Amygdala (tissue), 56 donors: ENCODE results near the gene ATG16L1.

Experiments
- DNase-seq, 56 donors: peaks; one replicate each; lab custom pipeline; 2025; lab: John Stamatoyannopoulos, UW

Gene ATG16L1

DNA sequence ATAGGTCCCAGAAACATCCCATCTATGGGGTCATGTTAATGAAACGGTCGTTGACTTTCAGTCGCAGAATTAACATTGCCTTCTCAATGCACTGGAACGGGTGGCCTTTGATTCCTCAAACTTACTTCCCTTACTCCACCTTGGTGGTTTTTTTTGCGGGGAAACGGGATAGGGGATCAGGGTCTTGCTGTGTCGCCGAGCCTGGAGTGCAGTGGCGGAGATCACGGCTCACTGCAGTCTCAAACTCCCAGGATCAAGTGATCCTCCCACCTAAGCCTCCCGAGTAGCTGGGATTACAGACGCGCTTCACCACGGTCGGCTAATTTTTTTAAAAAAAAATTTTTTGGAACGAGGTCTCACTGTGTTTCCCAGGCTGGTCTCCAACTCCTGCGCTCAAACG, 754 bp downstream of the ATG16L1 start:
- no peak for DNase-seq

DNA sequence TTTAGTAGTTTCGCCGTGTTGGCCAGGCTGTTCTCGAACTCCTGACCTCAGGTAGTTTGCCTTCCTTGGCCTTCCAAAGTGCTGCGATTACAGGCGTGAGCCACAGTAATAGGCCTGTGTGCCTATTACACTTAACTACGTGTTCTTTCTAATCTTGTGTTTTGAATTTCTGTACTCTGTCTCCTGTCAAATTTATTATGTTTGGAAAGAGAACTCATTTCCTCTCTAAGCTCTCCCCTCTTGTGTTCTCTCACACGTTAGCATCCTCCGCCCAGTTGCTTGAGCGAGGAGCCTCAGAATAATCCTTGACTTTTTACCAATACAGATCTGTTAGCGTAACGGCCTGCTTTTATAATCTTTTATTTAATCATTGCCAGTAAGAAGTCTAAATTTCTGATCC, 3.7 kb downstream of the ATG16L1 start:
- DNase-seq: no peak

DNA sequence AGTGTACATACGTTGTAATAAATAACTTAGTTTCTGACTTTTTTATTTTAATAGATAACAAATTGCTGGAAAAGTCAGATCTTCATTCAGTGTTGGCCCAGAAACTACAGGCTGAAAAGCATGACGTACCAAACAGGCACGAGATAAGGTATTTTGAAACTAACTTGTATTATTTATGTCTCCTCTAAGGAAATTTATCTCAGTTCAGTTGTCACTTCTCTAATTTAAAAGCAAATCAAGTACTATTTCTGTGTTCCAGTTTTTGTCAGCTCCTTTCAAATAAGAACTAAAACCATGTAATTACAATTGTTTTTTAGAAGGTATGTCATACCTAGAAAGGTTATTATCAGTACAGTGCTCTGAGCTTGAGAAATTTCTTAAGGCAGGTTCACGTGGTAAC, 4.6 kb downstream of the ATG16L1 start:
- no peak for DNase-seq

DNA sequence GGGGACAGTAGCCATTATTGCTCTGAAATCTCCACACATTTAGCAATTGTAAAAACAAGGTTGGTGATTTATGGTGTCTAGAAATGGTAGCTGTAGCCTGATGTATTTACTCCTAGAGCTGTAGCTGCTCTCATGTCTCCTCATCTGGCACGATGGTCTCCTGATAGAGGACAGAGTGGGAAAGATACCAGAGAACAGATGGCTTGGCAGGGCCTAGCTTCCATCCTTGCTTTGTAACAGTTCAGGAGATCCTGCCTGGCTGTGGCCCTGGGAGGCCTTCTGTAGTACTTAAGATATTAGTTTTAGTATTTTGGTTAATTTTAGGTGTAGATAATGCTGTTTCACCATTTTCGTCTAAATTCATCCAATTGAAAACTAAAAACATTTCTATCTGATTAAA, 6.7 kb downstream of the ATG16L1 start:
- DNase-seq: no peak

DNA sequence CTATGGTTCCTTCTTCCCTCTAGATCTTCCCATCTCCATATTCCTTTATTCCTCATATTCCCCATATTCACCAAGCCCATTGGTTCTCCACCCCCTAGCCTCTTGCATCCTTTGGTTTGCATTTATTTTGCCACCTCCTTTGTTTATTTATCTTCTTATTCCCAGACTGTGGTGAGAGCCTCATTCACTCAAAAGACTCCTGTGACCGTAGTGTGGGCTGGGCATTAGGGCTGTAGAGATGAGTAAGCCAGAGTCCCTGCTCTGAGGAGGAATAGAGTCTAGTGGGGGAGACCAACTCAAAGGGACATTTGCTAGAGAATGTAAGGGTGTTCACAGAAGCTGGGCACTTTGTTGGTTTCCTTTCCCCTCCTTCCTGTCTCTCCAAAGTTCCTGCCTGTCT, 8.3 kb downstream of the ATG16L1 start:
- no peak for DNase-seq

DNA sequence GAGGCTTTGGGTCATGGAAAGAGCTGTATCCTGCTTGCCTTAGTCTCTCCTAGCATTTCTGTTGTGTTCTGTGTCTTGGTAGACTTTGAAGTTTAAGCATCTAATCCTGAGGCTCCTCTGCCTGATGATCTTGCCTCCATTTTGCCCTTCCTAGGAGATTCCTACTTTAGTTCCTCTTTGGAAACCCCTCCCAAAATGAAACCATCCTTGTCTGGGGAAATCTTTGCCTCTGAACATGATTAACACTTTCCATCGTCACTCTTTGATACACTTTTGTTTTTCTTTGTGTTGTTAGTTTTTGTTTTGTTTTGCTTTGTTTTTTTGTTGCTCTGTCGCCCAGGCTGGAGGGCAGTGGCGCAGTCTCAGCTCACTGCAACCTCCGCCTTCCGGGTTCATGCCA, 9.2 kb downstream of the ATG16L1 start:
- DNase-seq: no peak

DNA sequence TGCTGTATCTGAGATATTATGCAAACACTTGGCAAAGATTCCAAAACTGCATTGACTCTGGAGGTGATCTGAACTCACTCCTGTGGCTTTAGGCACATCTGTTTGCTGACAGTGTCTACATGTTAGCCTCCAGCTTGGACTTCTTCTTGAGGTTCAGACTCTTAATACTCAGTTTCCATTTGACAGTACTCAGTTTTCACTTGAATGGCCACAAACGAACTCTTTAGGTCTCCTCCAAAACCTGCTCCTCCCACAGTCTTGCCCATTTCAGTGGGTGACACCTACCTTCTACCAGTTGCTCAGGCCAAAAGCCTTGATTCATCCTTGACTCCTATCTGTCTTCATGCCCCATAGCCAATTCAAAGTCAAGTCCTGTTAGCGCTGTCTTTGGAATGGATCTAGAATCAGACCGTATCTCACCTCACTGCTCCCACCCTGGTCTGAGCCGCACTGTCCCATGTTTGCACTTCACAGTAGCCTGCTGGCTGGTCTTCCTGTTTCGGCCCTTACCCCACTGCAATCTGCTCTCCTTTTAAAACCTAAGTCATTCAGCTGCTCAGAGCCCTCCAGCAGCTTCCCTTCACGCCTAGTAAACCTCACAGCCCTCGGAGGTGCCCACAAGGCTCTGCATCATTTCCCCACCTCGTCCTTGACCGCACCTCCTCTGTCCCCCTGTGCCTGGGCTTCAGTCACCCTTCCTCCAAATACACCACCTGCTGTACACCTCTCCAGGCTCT, 10.5 kb downstream of the ATG16L1 start:
- DNase-seq: no peak

DNA sequence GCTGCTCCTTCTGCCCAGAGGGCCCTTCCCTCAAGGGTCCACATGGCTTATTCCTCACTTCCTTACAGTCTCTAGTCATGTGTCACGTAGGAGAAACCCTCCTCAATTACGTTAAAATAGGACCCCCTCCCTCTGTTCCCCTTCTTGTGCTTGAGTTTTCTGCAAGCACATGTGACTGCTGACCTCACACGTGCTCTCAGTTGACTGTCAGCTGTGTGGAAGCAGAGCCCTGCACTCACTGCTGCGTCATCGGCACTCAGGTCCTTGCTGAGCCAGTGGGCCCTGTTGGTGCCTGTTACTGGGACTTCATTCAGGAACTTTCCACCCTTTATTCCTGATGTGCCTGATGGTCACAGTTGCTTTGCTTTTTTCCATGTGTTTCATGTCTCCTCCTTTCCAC, 11.1 kb downstream of the ATG16L1 start:
- DNase-seq: no peak

DNA sequence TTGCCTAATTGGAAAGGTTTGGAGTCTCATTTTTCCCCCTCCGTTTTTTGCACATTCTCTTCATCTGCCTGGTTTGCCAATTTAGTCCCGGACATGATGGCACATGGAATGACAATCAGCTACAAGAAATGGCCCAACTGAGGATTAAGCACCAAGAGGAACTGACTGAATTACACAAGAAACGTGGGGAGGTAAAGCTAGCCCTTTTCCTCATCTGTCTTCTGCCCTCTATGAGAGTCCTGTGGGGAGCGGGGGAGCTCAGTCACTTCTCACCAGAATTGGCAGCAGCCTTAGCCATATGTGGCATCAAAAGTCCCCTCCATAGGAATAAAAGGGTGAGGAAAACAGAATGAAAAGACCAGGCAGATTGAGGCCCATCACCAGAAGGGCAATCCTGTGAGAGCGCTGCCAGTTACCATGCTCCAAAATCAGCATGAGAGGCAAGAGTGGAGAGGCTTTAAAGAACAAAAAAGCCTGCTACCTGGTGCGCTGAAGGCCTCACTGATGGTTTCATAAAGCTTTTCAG, 11.6 kb downstream of the ATG16L1 start:
- DNase-seq: no peak

DNA sequence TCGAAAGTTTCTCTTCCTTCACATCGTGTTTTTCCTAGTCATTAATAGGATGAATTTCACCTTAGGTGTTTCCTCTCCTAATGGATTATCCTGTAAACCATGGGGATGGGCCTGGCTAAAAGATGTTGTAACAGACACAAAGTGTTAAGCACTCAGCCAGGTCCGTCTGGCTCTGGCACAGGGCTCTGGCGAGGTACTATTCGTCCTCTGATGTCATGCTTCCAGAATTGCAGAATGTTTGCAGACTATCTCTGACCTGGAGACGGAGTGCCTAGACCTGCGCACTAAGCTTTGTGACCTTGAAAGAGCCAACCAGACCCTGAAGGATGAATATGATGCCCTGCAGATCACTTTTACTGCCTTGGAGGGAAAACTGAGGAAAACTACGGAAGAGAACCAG, 13.2 kb downstream of the ATG16L1 start:
- DNase-seq: no peak

DNA sequence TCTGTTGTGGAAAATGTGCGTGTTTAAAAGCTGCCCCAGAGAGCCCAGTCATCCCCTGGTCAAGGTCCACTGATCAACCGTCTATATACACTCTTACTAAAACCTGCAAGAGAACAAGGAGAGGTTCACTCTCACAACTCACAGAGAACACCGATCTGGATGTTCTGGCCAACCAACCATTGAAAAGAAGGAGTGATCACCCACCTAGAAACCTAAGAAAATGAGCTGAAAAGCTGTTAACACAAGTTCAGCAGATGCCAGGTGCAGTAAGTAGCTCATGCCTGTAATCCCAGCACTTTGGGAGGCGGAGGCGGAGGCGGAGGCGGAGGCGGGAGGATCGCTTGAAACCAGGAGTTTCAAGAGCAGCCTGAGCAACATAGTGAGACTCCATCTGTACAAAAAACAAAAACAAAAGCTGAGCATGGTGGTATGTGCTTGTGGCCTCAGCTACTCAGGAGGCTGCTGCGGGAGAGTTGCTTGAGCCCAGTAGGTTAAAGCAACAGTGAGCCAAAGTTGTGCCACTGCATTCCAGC, 14.5 kb downstream of the ATG16L1 start:
- peak in 15 of 56 donors; percentile 4 to 55 (median 19) for DNase-seq

DNA sequence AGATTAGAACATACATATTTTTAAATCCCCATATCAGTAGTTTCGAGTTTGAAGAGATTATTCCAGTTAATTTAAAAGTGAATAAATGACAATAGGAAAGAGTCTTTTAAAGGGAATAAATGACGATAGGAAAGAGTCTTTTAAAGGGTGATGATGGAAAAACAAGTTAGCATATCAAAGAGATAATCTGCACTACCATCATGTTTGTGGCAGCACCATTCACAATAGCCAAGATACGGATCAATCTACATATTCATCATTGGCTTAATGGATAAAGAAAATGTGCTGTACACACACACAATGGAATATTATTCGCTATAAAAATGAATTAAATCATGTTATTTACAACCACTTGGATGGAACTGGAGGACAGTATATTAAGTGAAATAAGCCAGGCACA, 15.0 kb downstream of the ATG16L1 start:
- no peak for DNase-seq

DNA sequence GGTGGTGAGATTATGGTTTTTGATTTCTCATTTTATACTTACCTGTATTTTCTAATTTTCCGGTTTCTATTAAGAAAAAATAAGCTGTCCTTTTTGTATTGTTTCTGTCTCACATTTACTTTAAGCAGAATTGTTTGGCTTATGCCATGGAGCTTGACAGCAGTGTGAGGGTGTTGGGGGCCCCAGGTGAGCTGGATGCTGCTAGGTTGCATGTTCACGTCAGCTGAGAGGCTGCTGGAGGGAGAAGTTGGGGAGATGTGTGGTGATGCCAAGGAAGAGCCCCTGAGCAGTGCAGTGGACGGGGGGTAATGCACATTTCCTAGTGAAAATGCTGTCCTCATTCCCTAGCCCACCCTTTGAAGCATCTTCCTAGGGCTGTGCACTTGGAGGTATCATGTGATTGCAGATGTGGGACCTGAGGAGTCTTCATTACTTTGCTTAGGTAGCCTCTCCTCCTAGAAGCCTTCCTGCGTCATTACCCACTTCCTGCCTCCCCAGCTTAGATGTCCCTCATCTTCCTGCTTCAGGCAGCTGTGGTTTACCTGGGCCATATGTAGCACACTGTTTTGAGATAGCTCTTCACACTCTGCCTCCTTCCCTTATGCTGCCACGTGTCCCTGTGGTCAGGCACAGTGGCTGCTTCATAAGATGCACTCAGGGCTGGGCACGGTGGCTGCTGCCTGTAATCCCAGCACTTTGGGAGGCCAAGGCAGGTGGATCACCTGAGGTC, 16.2 kb downstream of the ATG16L1 start:
- DNase-seq: no peak

DNA sequence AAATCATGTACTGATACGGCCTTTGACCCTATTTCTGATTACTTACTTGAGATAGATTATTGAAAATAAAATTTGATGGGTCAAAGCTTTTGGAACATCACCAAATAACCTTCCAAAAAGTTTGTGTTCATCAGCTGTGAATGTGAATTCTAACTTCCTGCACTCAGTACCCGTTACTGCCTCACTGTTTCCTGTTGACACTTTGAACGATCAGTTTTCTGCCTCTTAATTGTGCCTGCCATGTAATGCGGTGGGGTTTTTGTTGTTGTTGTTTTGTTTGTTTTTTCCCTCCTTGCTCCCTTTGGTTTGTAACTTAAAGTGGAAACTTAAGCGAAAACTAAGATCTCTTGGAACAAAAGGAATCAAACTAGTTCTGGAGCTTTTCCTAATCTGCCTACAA, 18.9 kb downstream of the ATG16L1 start:
- no peak for DNase-seq

DNA sequence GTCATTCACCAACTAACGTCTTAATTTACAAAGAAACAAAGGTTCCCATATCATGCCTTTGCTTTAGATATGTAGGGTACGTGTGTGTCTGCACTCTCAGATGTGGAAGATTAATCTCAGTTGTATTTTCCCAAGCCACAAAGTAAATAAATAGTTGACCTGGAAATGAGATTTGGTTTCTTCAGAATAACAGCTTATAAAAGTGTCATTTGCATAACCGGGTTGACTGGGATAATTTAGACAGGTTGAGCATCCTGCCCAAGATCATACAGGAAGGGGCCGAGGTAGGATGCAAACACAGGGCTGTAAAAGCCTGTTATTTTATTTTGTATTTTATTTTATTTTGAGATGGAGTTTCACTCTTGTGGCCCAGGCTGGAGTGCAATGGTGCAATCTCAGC, 19.5 kb downstream of the ATG16L1 start:
- DNase-seq: no peak

DNA sequence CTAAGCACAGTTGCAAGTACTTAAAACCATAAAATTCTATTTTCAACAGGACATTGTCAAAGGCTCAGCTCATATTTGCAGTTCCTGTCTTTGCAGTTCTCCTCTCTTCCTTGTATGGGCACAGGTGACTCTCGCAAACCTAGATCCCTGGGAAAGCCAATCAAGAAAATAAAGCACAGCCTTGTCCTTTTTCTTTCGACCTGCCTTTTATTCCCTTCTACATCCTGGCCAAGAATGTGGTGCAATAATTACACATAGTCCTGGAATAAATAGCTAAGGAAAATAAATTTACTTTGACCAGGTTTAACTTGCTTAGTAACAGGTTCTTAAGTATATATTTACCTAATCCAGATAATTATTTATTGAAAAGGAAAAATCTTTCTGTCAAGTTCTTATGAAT, 20.2 kb downstream of the ATG16L1 start:
- DNase-seq: no peak

DNA sequence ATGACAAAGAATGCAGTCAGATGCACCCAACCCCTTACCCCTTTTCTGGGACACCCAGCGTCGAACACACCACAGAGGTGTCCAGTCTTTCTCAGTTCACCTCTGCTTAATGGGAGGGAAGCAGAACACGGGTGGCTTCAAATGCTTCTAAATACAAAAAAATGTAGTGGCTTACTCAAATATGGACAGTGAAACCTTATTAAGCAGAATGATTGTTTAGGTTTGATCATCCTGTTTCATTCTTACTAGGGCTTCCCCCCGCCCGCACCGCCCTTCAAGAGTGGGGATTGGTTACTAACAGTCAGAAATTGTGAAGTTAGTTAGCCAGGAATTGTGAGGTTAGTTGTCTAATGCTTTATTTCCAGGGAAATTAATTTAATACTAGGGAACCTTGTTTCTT, 21.6 kb downstream of the ATG16L1 start:
- no peak for DNase-seq

DNA sequence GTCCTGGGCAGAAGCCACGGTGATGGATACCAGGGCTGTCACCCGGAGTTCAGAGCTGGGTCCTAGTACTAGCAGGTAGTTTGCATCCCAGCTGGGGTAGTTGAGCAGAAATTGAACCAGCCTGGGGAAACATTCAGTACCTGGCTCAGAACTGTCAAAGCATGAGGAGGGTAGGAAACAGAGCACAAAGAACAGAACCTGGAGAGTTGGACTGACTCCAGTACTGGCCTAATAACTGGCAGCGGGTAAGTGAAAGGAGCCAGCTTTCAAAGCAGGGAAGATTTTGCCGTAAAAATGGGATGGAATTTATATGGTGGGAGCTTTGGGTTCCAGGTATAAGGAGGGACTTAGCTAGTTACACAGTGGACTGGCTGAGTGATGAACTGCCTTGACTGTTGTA, 23.8 kb downstream of the ATG16L1 start:
- DNase-seq: no peak

DNA sequence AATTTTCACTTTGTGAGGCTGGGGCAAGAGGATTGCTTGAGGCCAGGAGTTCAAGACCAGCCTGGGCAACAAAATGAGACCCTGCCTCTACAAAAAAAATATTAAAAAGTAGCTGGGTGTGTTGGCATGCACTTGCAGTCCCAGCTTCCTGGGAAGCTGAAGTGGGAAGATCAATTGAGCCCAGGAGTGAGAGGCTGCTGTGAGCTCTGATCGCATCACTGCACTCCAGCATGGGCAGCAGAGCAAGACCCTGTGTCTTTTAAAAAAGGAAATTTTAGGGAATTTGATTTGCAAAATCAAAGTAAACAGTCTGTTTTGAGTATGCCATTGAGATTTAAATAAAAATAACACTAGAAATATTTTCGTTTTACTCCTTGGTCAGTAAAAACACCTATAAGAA, 27.4 kb downstream of the ATG16L1 start:
- DNase-seq: no peak

DNA sequence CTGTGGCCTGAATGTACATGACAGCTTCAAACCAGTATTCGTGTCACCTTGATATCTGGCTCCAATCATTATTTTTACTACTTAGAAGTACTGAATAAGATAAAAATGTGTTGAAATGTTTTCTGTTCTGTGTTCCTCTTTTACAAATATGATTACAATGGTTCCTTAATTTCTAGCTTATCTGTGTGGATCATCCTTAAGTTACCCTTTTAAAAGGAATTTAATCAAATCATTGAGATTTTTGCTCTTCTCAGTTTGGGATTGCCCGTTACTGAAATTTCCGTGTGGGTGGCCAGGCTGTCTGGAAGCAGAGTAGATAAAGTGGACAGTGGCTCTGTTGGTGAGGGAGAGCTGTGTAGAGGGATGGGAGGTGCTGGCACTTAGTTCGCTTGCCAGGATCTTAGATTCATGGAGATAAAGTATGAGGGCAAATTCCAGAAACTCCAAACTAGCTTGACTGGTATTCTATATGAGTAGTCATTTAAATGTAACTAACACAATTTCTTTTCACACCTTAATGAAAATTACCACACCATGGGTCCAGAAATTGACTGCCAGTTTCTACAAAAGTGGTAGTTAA, 28.7 kb downstream of the ATG16L1 start:
- DNase-seq: no peak

DNA sequence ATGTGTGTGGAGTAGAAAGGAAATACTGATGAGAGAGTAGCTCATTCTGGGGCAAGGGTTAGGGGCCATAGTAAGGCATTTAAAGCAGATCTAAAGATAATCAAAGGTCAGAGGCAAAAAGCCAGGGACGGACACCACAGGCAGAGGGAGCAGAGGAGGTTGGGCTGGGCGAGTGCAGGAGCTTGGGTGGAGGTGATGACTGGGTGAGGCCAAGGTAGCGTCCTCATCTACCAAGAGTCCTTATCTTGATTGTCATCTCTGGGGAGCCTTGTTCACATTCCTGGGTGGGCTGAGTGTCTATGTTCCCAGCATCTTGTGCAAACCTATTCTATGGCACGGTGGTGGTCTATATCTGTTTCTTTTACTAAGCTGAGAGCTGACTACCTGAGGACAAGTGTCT, 30.1 kb downstream of the ATG16L1 start:
- no peak for DNase-seq
